ENCODE measurements around the gene SARM1.
A peak's percentile ranks its signal among the peaks of the same experiment; 100 is the strongest.
"Not testable (repeated sequence)": the region's sequence is repeated elsewhere in the genome, so short reads cannot be mapped to it uniquely, and the experiment has no call there.

The SARM1 gene

DNA sequence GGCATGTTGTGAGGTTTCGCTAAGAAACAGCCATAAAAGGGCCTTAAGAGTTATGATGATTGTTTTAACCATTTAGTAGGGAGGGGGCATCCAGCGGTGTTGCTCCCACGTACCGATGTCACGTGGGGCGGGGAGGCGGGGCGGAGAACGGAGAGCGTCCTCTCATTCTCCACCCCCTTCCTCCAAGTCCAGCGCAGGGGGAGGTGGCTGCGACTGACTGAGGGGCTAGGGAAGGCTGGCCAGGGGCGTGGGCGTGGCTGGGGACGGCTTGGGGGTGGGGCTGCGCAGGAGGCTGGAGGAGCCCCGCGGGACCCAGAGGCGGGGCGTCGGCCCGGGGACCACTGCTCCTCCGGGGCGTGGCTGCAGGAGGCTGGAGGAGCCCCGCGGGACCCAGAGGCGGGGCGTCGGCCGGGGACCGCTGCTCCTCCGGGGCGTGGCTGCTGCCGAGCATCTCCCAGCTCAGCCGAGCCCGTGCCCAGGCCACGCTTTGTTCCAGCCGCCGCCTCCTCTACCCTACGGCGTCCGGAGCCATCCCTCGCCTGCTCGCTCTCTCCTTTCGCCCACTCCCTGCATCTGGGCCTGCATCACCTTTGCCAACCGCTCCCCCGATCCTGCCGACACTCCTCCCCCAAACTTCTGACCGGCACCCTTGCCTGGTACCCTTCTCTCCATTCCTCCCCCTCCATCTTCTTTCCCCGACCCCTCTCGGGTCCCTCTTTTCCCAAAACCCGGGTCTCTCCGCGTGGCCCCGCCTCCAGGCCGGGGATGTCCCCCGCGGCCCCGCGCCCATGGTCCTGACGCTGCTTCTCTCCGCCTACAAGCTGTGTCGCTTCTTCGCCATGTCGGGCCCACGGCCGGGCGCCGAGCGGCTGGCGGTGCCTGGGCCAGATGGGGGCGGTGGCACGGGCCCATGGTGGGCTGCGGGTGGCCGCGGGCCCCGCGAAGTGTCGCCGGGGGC is at the start of gene SARM1:
Gene SARM1, plus strand, starts transcription at position 450 of the 958 bp plus-strand sequence. Its CDS starts 339 bp downstream, at position 789.
- no peak within 1 kb of the TSS for H3K27ac ChIP-seq
- no peak for DNase-seq (ENCODE audit: low read depth, low spot score)

GRCh38 chr17:28324267-28324745 is 47.2 kb upstream of the SARM1 start:
- no peak for DNase-seq (ENCODE audit: low read depth, low spot score)

GRCh38 chr17:28324781-28325180 is 46.7 kb upstream of the SARM1 start:
- no peak for DNase-seq (ENCODE audit: low read depth, low spot score)
- H3K27ac ChIP-seq = no peak overlapping the region

More at GRCh38 chr17:28324267-28324745, 47.2 kb upstream of the SARM1 start:
- no peak overlapping the region for H3K27ac ChIP-seq

- no peak overlapping the region for H3K27ac ChIP-seq
- no peak for DNase-seq (ENCODE audit: low read depth, low spot score)
Measured at GRCh38 chr17:28325211-28325610, 46.3 kb upstream of the SARM1 start.

DNA sequence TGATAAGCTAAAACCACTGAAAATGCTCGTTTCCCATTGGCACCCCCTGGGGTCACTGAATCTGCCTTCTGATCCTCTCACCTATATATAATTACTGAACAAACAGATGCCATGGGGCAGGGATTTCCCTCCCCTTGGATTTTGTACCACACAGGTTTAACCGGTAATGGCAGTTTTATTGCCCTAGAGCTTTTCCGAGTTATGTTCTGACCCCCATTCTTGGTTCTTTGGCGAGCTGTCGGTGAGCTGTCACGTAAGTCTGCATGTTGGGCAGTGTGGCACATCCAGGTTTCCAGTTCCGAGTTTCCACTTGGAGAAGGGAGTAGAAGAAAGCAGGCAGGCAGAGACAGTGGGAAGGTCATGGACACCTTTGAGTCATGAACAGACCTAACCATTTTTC is 45.4 kb upstream of the SARM1 start:
- DNase-seq (ENCODE audit: low read depth, low spot score) = no peak
- H3K27ac ChIP-seq = no peak overlapping the region

DNA sequence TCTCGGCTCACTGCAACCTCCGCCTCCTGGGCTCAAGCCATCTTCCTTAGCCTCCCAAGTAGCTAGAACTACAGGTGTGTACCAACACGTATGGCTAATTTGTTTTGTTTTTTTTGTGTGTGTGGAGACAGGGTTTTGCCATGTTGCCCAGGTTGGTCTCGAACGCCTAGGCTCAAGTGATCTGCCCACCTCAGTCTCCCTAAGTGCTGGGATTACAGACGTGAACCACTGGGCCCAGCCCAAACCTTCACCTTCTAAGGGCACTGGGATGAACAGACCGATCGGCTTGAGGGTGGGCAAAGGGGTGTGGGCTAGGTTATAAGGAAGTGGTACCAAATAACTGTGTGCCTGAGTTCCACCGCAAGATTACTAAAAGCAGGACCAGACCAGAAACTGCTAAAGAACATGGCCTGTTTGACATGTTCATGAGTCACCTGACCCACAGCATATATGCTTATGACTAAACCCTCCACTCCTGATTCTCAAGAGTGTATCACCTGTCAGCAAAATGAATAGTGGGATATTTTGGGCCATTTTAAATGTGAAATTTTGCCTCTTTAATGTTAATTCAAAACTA is 44.4 kb upstream of the SARM1 start:
- H3K27ac ChIP-seq = no peak overlapping the region
- DNase-seq (ENCODE audit: low read depth, low spot score) = no peak

- no peak overlapping the region for H3K27ac ChIP-seq
- no peak for DNase-seq (ENCODE audit: low read depth, low spot score)
Measured at GRCh38 chr17:28327709-28328108, 43.8 kb upstream of the SARM1 start.

DNA sequence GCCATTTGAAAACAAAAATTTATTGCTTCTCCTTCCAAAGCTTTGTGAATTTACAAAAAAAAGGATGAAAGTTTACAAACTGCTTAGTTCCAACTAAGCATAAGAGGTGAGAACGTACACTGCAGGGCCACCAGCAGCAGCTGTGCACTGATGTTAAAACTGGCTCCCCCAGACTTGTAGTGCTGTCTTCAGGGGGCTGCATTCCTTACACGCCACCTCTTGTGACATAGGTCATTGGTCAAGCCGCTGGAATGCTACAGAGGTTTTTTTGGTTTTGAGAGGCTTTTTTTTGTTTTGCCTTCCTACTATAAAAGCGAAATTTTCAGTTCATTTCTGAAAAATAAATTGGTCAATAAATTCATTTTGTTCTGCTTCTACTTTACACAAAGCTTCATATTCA is 43.2 kb upstream of the SARM1 start:
- DNase-seq (ENCODE audit: low read depth, low spot score) = no peak
- H3K27ac ChIP-seq = no peak overlapping the region

- no peak overlapping the region for H3K27ac ChIP-seq
- no peak for DNase-seq (ENCODE audit: low read depth, low spot score)
Measured at GRCh38 chr17:28330671-28331070, 40.8 kb upstream of the SARM1 start.

DNA sequence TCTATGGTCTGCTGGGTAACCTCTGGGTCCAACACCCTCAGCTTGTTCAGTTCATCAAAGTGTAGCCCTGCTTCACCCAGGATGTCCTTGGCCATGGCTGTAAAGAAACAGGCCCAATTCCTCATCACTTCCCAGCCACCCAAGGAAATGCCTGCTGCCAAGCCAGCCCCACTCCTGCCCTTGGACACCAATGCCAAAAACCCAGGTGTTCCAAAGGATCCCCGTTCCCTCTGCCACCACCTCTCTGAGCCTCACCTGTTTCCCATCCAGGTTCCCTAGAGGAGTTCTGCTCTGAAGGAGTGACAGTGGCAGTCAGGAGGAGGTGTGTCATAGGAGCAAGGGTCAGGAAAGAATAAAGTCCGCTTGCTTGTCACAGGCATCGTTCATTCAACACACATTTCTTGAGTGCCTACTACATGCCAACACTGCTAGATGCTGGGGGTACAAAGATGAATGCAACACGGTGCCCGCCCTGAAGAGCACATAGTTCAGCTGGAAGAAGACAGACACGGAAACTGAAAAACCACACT is 39.5 kb upstream of the SARM1 start:
- H3K27ac ChIP-seq = no peak overlapping the region

GRCh38 chr17:28333083-28333746 is 38.3 kb upstream of the SARM1 start:
- H3K27ac ChIP-seq = no peak overlapping the region
- DNase-seq (ENCODE audit: low read depth, low spot score) = no peak

More for the DNA sequence above, 39.5 kb upstream of the SARM1 start:
- no peak for DNase-seq (ENCODE audit: low read depth, low spot score)

- DNase-seq (ENCODE audit: low read depth, low spot score) = no peak
- no peak overlapping the region for H3K27ac ChIP-seq
Measured at GRCh38 chr17:28334171-28334570, 37.3 kb upstream of the SARM1 start.

DNA sequence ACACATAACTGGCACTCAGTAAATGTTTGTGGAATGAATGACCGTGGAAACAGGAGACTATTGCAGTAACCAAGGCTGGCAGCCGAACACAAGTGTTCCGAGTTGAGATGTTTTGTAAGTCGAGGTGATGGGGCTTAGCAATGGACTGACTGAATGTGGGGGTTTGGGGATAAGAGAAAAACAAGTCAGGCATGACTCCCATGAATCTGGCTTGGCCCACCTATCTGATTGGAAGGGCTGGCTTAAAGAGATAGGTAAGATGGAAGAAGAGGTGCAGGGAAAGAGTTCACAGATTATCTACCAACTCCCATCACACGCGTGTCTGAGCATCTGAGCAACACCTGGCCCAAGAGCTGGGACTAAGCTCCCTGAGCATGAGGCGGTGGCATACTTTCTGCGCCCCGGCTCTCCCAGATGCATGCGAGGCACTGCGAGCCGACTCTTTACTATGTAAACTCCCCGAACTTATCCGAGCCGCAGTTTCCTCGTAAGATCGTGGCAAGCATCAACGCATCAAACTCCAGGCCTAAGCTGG is 36.8 kb upstream of the SARM1 start:
- DNase-seq (ENCODE audit: low read depth, low spot score) = no peak
- peak overlapping the region; percentile 99 for H3K27ac ChIP-seq

DNA sequence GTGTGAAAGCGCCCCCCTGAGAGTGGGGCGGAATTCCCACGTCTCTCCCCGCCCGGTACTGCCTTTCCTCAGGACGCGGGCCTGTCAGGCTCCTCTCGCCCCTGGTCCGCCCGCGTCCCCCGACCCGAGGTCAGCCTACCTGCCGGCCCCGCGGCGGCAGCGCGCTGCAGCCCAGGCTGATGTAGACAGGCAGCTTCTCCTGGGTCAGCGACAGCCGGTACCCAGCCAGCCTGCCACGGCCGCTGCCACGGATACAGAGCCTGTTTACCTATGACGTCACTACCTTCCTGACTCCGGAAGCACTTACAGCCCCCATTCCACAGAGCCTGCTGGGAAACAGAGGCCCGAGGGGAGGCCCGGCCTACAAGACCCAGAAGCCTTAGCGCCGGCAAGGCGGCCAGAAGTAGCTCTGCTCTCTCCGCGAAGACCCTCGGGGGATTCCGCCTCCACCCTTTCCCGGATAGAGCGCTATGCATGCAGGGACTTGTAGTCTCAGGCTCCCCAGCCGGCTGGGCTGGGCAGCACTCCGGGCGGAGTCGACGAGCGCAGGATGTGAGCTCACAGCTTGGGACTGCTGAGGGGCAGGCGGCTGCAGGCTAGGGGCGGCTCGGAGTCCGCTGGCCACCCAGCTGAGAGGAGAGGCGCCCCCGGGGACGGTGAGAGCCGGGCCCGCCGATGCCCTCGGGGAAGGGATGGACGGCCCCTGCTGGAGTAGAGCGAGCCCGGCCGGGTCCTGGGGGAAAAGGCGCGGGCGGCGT is 36.1 kb upstream of the SARM1 start, which contains the start of the genes IFT20 and TNFAIP1:
Gene IFT20, minus strand, starts transcription at position 272 of the 758 bp plus-strand sequence. CDS start 3,487 bp downstream, outside the sequence.
Gene TNFAIP1, plus strand, starts transcription at position 561 of the 758 bp plus-strand sequence. CDS start 3,761 bp downstream, outside the sequence.
- peak within 1 kb of the TSS; percentile 99 for H3K27ac ChIP-seq
- DNase-seq (ENCODE audit: low read depth, low spot score) = peak; percentile 100

- H3K27ac ChIP-seq = peak overlapping the region; percentile 99
- peak; percentile 80 for DNase-seq (ENCODE audit: low read depth, low spot score)
Measured at GRCh38 chr17:28335959-28336871, 35.3 kb upstream of the SARM1 start.

DNA sequence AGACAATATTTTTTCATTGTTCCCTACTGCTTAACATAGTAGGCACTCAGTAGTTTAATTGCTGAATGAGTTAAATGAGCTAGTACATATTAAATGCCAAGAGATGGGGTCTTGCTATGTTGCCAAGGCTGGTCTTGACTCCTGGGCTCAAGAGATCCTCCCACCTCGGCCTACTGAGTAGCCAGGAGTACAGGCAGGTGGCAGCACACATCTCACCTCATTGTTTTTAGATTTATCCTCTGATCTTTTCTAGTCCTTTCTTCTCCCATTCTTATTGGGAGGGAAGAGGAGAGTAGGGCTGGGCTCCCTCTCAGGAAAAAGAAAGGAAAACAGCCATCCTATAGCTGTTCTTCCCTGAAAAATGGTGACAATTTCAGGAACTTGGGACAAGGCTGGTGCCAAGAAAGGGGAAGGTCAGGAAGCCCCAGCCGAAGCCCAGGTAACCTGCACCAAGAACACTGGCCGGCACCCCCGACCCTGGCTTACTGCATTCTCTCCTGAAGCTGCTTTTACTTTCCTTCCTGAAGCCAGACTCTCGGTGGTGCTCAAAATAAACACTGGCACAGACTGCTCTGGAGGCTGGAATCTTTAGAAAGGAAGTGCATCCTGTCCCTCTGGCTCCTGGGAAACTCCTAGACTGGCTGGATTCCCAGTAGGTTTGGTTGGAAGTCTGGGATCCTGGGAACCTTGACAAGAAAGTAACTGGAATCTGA is 33.3 kb upstream of the SARM1 start:
- DNase-seq (ENCODE audit: low read depth, low spot score) = no peak
- H3K27ac ChIP-seq = peak overlapping the region; percentile 99

- peak overlapping the region; percentile 99 for H3K27ac ChIP-seq
- DNase-seq (ENCODE audit: low read depth, low spot score) = not testable (repeated sequence)
Measured at GRCh38 chr17:28338769-28339212, 32.7 kb upstream of the SARM1 start.
